HepG2 (cell line): ENCODE data around the gene ZFAND3. TPM values are rescaled to one million over a fixed set of nuclear protein-coding genes. Genes with fewer than 3 reads are reported as not detected.

Experiments
- ATAC-seq: fragments of 200-7000 bp; cut with Tn5 transposase; 3 replicates; pipeline ENCODE4 v1.9.1; 2020; ENCODE audit warnings: mild to moderate bottlenecking, moderate library complexity
- BruUV-seq: library from RNA; stranded (reverse); fragments of 400-500 nt; replicated peaks from 2 replicates; lab custom pipeline; 2021; lab: Mats Ljungman, UMichigan
- CTCF ChIA-PET: fragments of 300-600 bp; formaldehyde crosslinking; extraction: SDS; loops from one replicate; lab custom pipeline; 2021; ENCODE audit warnings: low total read pairs, inconsistent platforms, low intra/inter-chr PET ratio; lab: Yijun Ruan, JAX
- POLR2A ChIA-PET: fragments of 350-600 bp; sonication (Branson Sonifier 250); formaldehyde crosslinking; loops from one replicate; lab custom pipeline; 2020; ENCODE audit warnings: antibody characterized with exemption, inconsistent platforms; lab: Yijun Ruan, JAX
- DNase-seq: peaks from one replicate; pipeline ENCODE4 v3.0.0-alpha.2; 2015; ENCODE audit warnings: low spot score
- FAIRE-seq: peaks from 3 replicates; lab custom pipeline; 2011; peaks lifted over from hg19 to GRCh38; lab: Jason Lieb, UNC
- H2AFZ ChIP-seq: one replicate; pipeline ENCODE4 v1.6.1; 2011; ENCODE audit warnings: low read length, inconsistent platforms
- H3K27ac ChIP-seq: fragments of 300-600 bp; 3 replicates; pipeline ENCODE4 v1.8.0; 2011; ENCODE audit warnings: mixed run types, mild to moderate bottlenecking, mixed read lengths, low read length, inconsistent platforms; ENCODE audit not compliant: insufficient read depth; ENCODE audit errors: extremely low read length
- H3K27me3 ChIP-seq, 2 experiments: fragments of 200-600 bp in 1 of 2; 2 replicates in 1 of 2; 3 replicates in 1 of 2; pipeline versions ENCODE4 v1.6.0 to v1.8.0; 2011; ENCODE audit warnings: low read length in 2 of 2, mild to moderate bottlenecking in 2 of 2, moderate library complexity in 2 of 2, inconsistent platforms in 1 of 2; ENCODE audit not compliant: insufficient read depth in 2 of 2, control insufficient read depth in 1 of 2
- H3K36me3 ChIP-seq, 2 experiments: fragments of 200-600 bp in 1 of 2; replicated peaks in 1 of 2; 2 replicates in 1 of 2; 3 replicates in 1 of 2; pipeline versions ENCODE4 v1.5.1 to v1.8.0; 2011; ENCODE audit warnings: low read length in 2 of 2, inconsistent platforms in 1 of 2; ENCODE audit not compliant: insufficient read depth in 2 of 2, control insufficient read depth in 1 of 2
- H3K4me1 ChIP-seq: 2 replicates; pipeline ENCODE4 v1.5.1; 2012; ENCODE audit warnings: low read length, inconsistent platforms; ENCODE audit not compliant: insufficient read depth
- H3K4me2 ChIP-seq: 2 replicates; pipeline ENCODE4 v1.6.0; 2011; ENCODE audit warnings: low read depth, low read length, inconsistent platforms
- H3K4me3 ChIP-seq, 3 experiments: fragments of 200-600 bp in 1 of 3; sonication (generic), shearing (Covaris generic) in 1 of 3; replicated peaks in 1 of 3; 2 replicates each; pipeline ENCODE4 v1.5.1; 2011 to 2016; ENCODE audit warnings: low read length in 3 of 3, inconsistent platforms in 2 of 3, low read depth in 2 of 3, mild to moderate bottlenecking in 2 of 3, control low read depth in 1 of 3, mixed read lengths in 1 of 3; ENCODE audit not compliant: insufficient read depth in 1 of 3
- H3K79me2 ChIP-seq: one replicate; pipeline ENCODE4 v1.6.1; 2011; ENCODE audit warnings: low read length, inconsistent platforms; ENCODE audit not compliant: insufficient read depth
- H3K9ac ChIP-seq: 2 replicates; pipeline ENCODE4 v1.6.0; 2011; ENCODE audit warnings: mild to moderate bottlenecking, low read depth, low read length, inconsistent platforms; ENCODE audit not compliant: insufficient read depth
- H3K9me3 ChIP-seq: 2 replicates; pipeline ENCODE4 v1.5.1; 2012; ENCODE audit warnings: mild to moderate bottlenecking, low read length
- H4K20me1 ChIP-seq: 2 replicates; pipeline ENCODE4 v1.6.0; 2011; ENCODE audit warnings: inconsistent platforms, mild to moderate bottlenecking, low read length, moderate library complexity; ENCODE audit not compliant: insufficient read depth
- ETV6 ChIP-seq: sonication (generic); formaldehyde crosslinking; conservative IDR thresholded peaks from 2 replicates; pipeline ENCODE4 v1.4.0; 2020; ENCODE audit warnings: missing genetic modification reagents
- POLR2AphosphoS5 ChIP-seq: IDR thresholded peaks from 2 replicates; pipeline ENCODE4 v1.6.1; 2012; ENCODE audit warnings: low read depth, low read length
- TAF1 ChIP-seq: sonication (generic); formaldehyde crosslinking; IDR thresholded peaks from 2 replicates; pipeline ENCODE4 v1.4.0; 2020; ENCODE audit warnings: missing genetic modification reagents
- TCF12 ChIP-seq, 2 experiments: fragments of 450-650 bp in 1 of 2; sonication (generic) in 1 of 2; formaldehyde crosslinking in 1 of 2; IDR thresholded peaks; 2 replicates each; pipeline versions ENCODE4 v1.6.1 to v1.8.0; 2017 to 2022; ENCODE audit warnings: antibody characterized with exemption in 1 of 2, mild to moderate bottlenecking in 1 of 2, missing genetic modification reagents in 1 of 2, moderate library complexity in 1 of 2
- ZNF605 ChIP-seq: sonication (generic); formaldehyde crosslinking; IDR thresholded peaks from 2 replicates; pipeline ENCODE4 v1.8.0; 2022; ENCODE audit warnings: mild to moderate bottlenecking, missing genetic modification reagents
- WGBS: methylation state at CpG from one replicate; pipeline ENCODE4 v1.1.6; 2017; ENCODE audit warnings: low lambda C conversion rate; 5-methylcytosine and 5-hydroxymethylcytosine counted together
- in situ Hi-C: cut with HindIII; loops from 2 replicates; pipeline ENCODE4 v1.10.0; 2017; ENCODE audit warnings: low pct_unique_long_range_greater_than_20kb; ENCODE audit not compliant: extremely low pct_ligation_motif_present
- intact Hi-C: fragments of 100-400 bp; cut with micrococcal nuclease; formaldehyde crosslinking; loops from one replicate; pipeline ENCODE4 v1.10.0; 2022; ENCODE audit not compliant: unreplicated experiment
- polyA plus RNA-seq, 8 experiments: library from polyadenylated mRNA; depleted of rRNA in 3 of 8; stranded (reverse) in 7 of 8; unstranded in 1 of 8; fragments of >200 nt; fragmentation: Illumina TruSeq in 4 of 8; extraction: Trizol in 4 of 8; gene quantifications; 2 replicates each; pipeline versions ENCODE4 v1.2.1 to v1.2.3, GENCODE V29; 2011 to 2016; ENCODE audit warnings: low read depth in 4 of 8, missing spikeins in 1 of 8, mixed read lengths in 1 of 8; ENCODE audit not compliant: insufficient read depth in 1 of 8
- total RNA-seq, 5 experiments: library from RNA; depleted of rRNA; stranded (reverse); fragments of >200 nt; fragmentation: Illumina TruSeq; extraction: Trizol; gene quantifications; 2 replicates each; pipeline ENCODE4 v1.2.3, GENCODE V29; 2016; ENCODE audit warnings: low read depth in 1 of 5

The ZFAND3 gene
- total and polyA plus RNA-seq, 2 of the 13 experiments (the other 11 are each of a cell fraction or from before 2014, with no cell fraction given) = 16.4 to 17.1 TPM

DNA sequence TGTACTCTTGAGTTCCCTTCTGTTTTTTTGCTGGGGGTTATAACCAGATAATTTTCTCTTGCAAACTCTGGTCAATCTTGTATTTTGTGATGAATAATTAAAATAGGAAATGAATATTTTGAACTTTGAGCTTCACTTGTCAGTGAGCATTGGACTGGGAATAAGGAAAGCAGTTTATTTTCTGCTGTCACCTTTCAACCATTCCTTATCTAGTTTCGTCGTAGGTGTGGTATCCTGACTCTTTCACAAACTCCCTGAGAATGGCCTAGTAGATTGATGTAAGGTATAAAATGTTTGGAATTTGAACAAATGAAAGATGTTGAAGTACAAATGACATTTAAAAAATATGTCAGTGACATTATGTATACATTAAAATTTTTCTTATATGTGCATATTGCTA, 98.0 kb downstream of the ZFAND3 start:
- peaks cover 32% of the 10 kb centered on the region for H3K4me1 ChIP-seq
- peaks cover 19% of the 10 kb centered on the region for H4K20me1 ChIP-seq
- H2AFZ ChIP-seq = no peak overlapping the region
- intact Hi-C loops = no loop called here
- 0 out of 5 replicates have a peak, but pooled peaks cover 0 to 1% of the 10 kb centered on the region in 2 experiments for H3K36me3 ChIP-seq
- ATAC-seq = no peak
- no peaks in the 10 kb centered on the region for H3K9me3 ChIP-seq
- TF ChIP-seq TAF1 (CRISPR knock-in tag) = no peak
- no peak for TF ChIP-seq POLR2AphosphoS5
- TF ChIP-seq ZNF605 (CRISPR knock-in tag) = no peak
- TF ChIP-seq TCF12 (IDR thresholded peaks at IDR 0.05) = no peak
- no peak for TF ChIP-seq TCF12 (CRISPR knock-in tag; IDR thresholded peaks at IDR 0.05)
- TF ChIP-seq, all 625 proteins: peak for 0
- Histone ChIP-seq H3K9ac (no peak overlapping the region), H3K4me3 (no peak overlapping the region), H3K27ac (no peak overlapping the region), H3K79me2 (peaks cover 48% of the 10 kb centered on the region), H3K4me2 (no peak overlapping the region), H3K27me3 (no peaks in the 10 kb centered on the region)
- 92% methylated on average over 2 of the region's 2 CpGs for WGBS
- CTCF ChIA-PET = no interaction called here
- POLR2A ChIA-PET = no interaction called here
- in situ Hi-C loops = no loop called here
- no peak for DNase-seq
- no TSS peak for BruUV-seq
- FAIRE-seq = no peak

DNA sequence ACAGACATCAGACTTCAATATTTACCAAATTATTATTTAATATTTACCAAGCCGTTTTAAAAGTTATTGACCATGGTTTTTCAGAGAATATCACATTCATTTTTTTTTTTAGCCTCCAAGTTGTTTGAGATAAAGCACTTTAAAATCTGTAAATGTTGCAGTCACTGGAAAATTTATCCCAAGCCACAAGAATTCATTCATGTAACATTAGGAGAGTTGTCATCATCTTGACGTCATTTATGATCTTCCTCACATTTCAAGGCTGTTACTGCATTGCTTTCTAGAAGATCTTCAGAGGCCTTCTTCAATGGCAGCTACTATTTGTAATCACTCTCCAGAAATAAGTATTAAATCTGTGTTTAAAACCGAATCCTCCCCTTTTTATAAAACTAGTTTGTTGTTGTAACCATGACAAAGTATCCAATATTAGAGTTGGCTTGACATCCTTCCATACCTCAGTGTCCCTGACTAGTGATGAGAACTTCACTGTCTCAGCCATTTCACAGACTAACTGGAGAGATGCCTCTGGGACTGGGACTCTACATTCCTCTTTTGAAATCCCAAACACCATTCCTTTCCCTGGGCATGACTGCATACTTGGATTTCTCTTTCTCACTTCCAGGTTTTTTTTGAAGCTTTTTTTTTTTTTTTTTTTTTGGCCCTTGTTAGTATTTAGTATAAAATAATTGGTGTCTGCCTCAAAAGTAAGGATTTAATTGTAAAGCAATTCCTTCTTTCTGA, 100.1 kb downstream of the ZFAND3 start:
- ATAC-seq (no peak), FAIRE-seq (no peak), DNase-seq (no peak)
- H3K4me1 ChIP-seq = peaks cover 32% of the 10 kb centered on the region
- no peaks in the 10 kb centered on the region for H3K27me3 ChIP-seq
- H3K27ac ChIP-seq = no peak overlapping the region
- in situ Hi-C loops = no loop called here
- peaks cover 49% of the 10 kb centered on the region for H3K79me2 ChIP-seq
- no peak for TF ChIP-seq ETV6 (CRISPR knock-in tag)
- ChIA-PET CTCF (no interaction called here), POLR2A (no interaction called here)
- no peak overlapping the region for H3K4me3 ChIP-seq
- H2AFZ ChIP-seq = no peak overlapping the region
- no peaks in the 10 kb centered on the region for H3K9me3 ChIP-seq
- WGBS = 97% methylated on average over 3 of the region's 3 CpGs
- H3K9ac ChIP-seq = no peak overlapping the region
- H3K36me3 ChIP-seq = 0 out of 5 replicates have a peak, but pooled peaks cover 0 to 1% of the 10 kb centered on the region in 2 experiments
- intact Hi-C loops = no loop called here
- BruUV-seq = no TSS peak
- H4K20me1 ChIP-seq = peaks cover 20% of the 10 kb centered on the region
- no peak overlapping the region for H3K4me2 ChIP-seq
